HG03432 (cell line): Measurements from ENCODE around the gene HTR3A.
"Not testable (repeated sequence)": the region's sequence is repeated elsewhere in the genome, so short reads cannot be mapped to it uniquely, and the experiment has no call there.

ENCODE experiments used
- ATAC-seq: cut with Tn5 transposase; IDR thresholded peaks from one replicate; pipeline ENCODE4 v1.9.1; 2021; ENCODE audit warnings: mild to moderate bottlenecking, moderate library complexity; ENCODE audit not compliant: unreplicated experiment

The HTR3A gene

GRCh38 chr11:113974741-113975470 lies at the start of gene HTR3A:
HTR3A (plus strand) TSS chr11:113975108; CDS start chr11:113975326, 218 bp downstream.
- no peak for ATAC-seq

- ATAC-seq: no peak
Measured at GRCh38 chr11:113926273-113927197, 48.4 kb upstream of the HTR3A start.

- ATAC-seq: no peak
Measured at GRCh38 chr11:113928311-113928710, 46.6 kb upstream of the HTR3A start.

GRCh38 chr11:113932788-113933187 lies 42.1 kb upstream of the HTR3A start:
- no peak for ATAC-seq

GRCh38 chr11:113934193-113934592 lies 40.7 kb upstream of the HTR3A start:
- ATAC-seq: not testable (repeated sequence)

- no peak for ATAC-seq
Measured at GRCh38 chr11:113934761-113935160, 40.1 kb upstream of the HTR3A start.

- ATAC-seq: no peak
Measured at GRCh38 chr11:113935858-113936257, 39.0 kb upstream of the HTR3A start.

- ATAC-seq: no peak
Measured at GRCh38 chr11:113937918-113938317, 37.0 kb upstream of the HTR3A start.

GRCh38 chr11:113942256-113942655 lies 32.7 kb upstream of the HTR3A start:
- ATAC-seq: no peak

GRCh38 chr11:113946162-113946561 lies 28.7 kb upstream of the HTR3A start:
- ATAC-seq: not testable (repeated sequence)

GRCh38 chr11:113947994-113948393 lies 26.9 kb upstream of the HTR3A start:
- no peak for ATAC-seq

- no peak for ATAC-seq
Measured at GRCh38 chr11:113949891-113950290, 25.0 kb upstream of the HTR3A start.

- ATAC-seq: no peak
Measured at GRCh38 chr11:113951537-113951936, 23.4 kb upstream of the HTR3A start.

- ATAC-seq: no peak
Measured at GRCh38 chr11:113952070-113952469, 22.8 kb upstream of the HTR3A start.

GRCh38 chr11:113952588-113952987 lies 22.3 kb upstream of the HTR3A start:
- no peak for ATAC-seq

GRCh38 chr11:113954235-113954634 lies 20.7 kb upstream of the HTR3A start:
- no peak for ATAC-seq

GRCh38 chr11:113956986-113957385 lies 17.9 kb upstream of the HTR3A start:
- no peak for ATAC-seq

GRCh38 chr11:113960702-113961330 lies 14.1 kb upstream of the HTR3A start:
- no peak for ATAC-seq

GRCh38 chr11:113967361-113967760 lies 7.5 kb upstream of the HTR3A start:
- no peak for ATAC-seq

- no peak for ATAC-seq
Measured at GRCh38 chr11:113971506-113972195, 3.3 kb upstream of the HTR3A start.

GRCh38 chr11:113977071-113977490 lies 2.2 kb downstream of the HTR3A start:
- no peak for ATAC-seq
